ENCODE data around the gene PTGFRN. TPM values are rescaled to one million over a fixed set of nuclear protein-coding genes. Genes with fewer than 3 reads are reported as not detected.

The PTGFRN gene
- total RNA-seq, 2 experiments from 2014 or later: 7.0 to 8.4 TPM

DNA sequence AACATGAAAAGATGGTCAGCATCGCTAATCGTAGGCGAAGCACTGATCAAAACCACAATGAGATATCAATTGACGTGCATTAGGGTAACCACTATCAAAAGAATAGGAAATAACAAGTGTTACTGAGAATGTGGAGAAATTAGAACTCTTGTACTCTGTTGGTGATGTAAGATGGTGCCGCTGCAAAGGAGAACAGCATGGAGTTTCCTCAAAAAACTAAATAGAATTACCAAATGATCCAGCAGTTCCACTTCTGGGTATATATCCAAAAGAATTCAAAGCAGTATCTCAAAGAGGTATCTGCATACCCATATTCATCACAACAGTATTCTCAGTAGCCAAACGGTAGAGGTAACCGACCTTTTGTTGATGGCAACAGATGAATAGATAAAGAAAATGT lies 83.6 kb downstream of the PTGFRN start:
- H3K36me3 Mint-ChIP-seq (ENCODE audit: low read depth): peaks cover 5% of the 10 kb centered on the region
- ChIA-PET CTCF (no interaction called here), POLR2A (no interaction called here)
- H3K4me1 Mint-ChIP-seq (ENCODE audit: low read depth): peaks cover 27% of the 10 kb centered on the region
- no peak for ATAC-seq
- no peak overlapping the region for H3K4me3 Mint-ChIP-seq
- H3K9me3 Mint-ChIP-seq: no peaks in the 10 kb centered on the region
- no peak for TF ChIP-seq CTCF (IDR thresholded peaks at IDR 0.05)
- H3K27ac Mint-ChIP-seq: no peak overlapping the region
- no peaks in the 10 kb centered on the region for H3K27me3 Mint-ChIP-seq
- no peak for DNase-seq
- intact Hi-C loops (cut with micrococcal nuclease): no loop called here

DNA sequence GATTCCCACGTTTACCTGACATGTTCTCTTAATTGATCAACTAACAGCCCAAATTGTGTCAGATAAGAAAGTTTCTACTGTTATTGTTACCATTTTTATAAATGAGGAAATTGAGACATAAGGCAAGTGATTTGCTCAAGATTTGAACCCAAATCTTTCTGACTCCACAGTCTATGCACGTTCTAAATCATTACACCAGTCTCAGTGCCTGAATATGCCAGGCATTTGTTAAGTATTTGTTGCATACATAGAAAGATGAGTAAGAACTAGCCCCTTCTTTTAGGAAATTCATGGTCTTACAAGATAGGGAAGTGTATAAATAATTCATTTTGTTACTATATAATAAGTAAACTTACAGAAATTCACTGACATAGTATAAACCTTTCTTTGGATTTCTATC lies 84.7 kb downstream of the PTGFRN start:
- H3K9me3 Mint-ChIP-seq: no peaks in the 10 kb centered on the region
- intact Hi-C loops (cut with micrococcal nuclease): no loop called here
- no peak for ATAC-seq
- H3K27me3 Mint-ChIP-seq: no peaks in the 10 kb centered on the region
- no peak for DNase-seq
- no peaks in the 10 kb centered on the region for H3K36me3 Mint-ChIP-seq (ENCODE audit: low read depth)
- H3K4me1 Mint-ChIP-seq (ENCODE audit: low read depth): peaks cover 19% of the 10 kb centered on the region
- POLR2A ChIA-PET: no interaction called here
- no peak overlapping the region for H3K4me3 Mint-ChIP-seq
- no peak overlapping the region for H3K27ac Mint-ChIP-seq
- CTCF ChIA-PET: interaction anchor here (0.9 kb wide), 1 partner anchor 62 kb away, joined by 3 read pairs; no protein-coding TSS in a partner anchor
- no peak for TF ChIP-seq CTCF (IDR thresholded peaks at IDR 0.05)

DNA sequence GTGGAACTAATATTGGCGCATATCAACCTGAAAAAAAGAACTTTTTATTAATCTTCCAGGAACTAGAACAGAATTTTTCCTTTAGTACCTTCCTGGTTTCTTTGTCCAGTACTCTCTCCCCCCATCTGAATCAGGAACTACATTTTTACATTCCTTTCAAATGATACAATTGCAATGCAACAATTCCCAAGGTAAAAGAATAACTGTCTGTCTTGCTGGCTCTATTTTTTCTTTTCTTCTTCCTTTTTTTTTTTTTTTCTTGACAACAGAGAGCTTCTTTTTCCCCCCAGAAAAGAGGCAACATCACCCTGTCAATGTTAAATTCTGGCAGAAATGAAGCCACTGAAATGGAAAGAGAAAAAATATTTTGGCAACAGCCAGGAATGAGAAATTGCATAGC lies 87.3 kb downstream of the PTGFRN start:
- ATAC-seq (no peak), DNase-seq (no peak)
- Mint-ChIP-seq H3K4me3 (no peak overlapping the region), H3K27me3 (no peaks in the 10 kb centered on the region), H3K36me3 (ENCODE audit: low read depth) (peaks cover 1% of the 10 kb centered on the region), H3K9me3 (peaks cover 2% of the 10 kb centered on the region), H3K27ac (no peak overlapping the region), H3K4me1 (ENCODE audit: low read depth) (peaks cover 27% of the 10 kb centered on the region)
- POLR2A ChIA-PET: interaction anchor here (1.1 kb wide), 2 partner anchors 10 to 11 kb away, joined by 4 read pairs; no protein-coding TSS in a partner anchor
- TF ChIP-seq CTCF (IDR thresholded peaks at IDR 0.05): no peak
- intact Hi-C loops (cut with micrococcal nuclease): no loop called here
- CTCF ChIA-PET: no interaction called here

- TF ChIP-seq CTCF (IDR thresholded peaks at IDR 0.05): no peak
- DNase-seq (no peak), ATAC-seq (no peak)
- CTCF ChIA-PET: no interaction called here
- no peaks in the 10 kb centered on the region for H3K27me3 Mint-ChIP-seq
- peaks cover 4% of the 10 kb centered on the region for H3K36me3 Mint-ChIP-seq (ENCODE audit: low read depth)
- H3K27ac Mint-ChIP-seq: no peak overlapping the region
- POLR2A ChIA-PET: no interaction called here
- H3K9me3 Mint-ChIP-seq: peaks cover 5% of the 10 kb centered on the region
- peaks cover 30% of the 10 kb centered on the region for H3K4me1 Mint-ChIP-seq (ENCODE audit: low read depth)
- H3K4me3 Mint-ChIP-seq: no peak overlapping the region
- intact Hi-C loops (cut with micrococcal nuclease): no loop called here
These were observed 87.9 kb downstream of the PTGFRN start for GRCh38 chr1:116997636-116998035.

DNA sequence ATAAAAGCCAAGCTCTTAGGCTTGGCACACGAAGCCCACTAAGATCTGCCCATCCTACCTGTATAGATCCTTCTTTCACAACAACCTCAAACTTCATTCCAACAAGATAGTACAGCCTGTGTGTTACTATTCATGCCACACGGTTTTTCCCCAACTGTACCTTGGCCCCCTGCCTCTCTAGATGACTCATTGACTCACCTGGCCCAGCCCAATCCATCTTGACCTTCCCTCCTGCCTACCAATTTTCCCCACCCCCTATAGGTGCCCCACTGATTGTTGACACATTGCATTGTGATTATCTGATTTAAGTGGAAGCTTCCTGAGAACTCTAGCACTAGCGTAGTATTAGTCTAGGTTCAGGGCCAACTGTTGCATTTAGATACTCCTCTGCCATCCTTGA lies 89.9 kb downstream of the PTGFRN start:
- Mint-ChIP-seq H3K9me3 (peaks cover 8% of the 10 kb centered on the region), H3K36me3 (ENCODE audit: low read depth) (peaks cover 6% of the 10 kb centered on the region), H3K4me1 (ENCODE audit: low read depth) (peaks cover 44% of the 10 kb centered on the region), H3K27me3 (no peaks in the 10 kb centered on the region), H3K4me3 (no peak overlapping the region), H3K27ac (no peak overlapping the region)
- POLR2A ChIA-PET: interaction anchor here (1.2 to 1.9 kb wide), 2 partner anchors 13 to 60 kb away, joined by 3 to 6 read pairs; partner anchors contain the start of gene TTF2
- ATAC-seq (no peak), DNase-seq (no peak)
- TF ChIP-seq CTCF (IDR thresholded peaks at IDR 0.05): no peak
- intact Hi-C loops (cut with micrococcal nuclease): no loop called here
- CTCF ChIA-PET: interaction anchor here (1.0 to 2.1 kb wide), 2 partner anchors 275 to 327 kb away, joined by 3 to 4 read pairs; no protein-coding TSS in a partner anchor

All from activated CD8-positive, alpha-beta T cell treated with anti-CD3 and anti-CD28 coated beads for 36 hours (primary cell).